Putamen (tissue), 1 donor: Measurements from ENCODE around the gene CDH4.

Source experiments
- DNase-seq: peaks from one replicate; pipeline ENCODE4 v3.0.0-alpha.2; 2016; ENCODE audit warnings: low spot score

Gene CDH4

DNA sequence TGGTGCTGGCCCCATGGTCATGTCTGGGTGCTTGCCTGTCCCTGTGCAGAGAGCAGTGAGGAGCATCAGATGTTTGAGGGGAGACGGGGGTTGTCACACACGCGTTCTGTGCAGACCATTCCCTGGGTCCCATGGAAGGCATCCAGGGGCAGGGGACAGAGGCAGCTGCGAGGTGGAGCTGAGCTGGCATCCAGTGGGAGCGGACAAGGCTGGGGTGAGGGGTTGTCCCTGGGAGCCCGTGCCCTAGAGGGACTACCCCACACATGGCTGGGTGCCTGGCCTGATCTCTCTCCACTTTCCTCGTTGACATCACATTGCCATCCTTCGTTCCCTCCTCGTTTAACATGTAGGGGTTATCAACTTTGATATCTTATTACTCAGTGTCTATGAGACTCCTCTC is 331.3 kb downstream of the CDH4 start:
- DNase-seq, result no peak

DNA sequence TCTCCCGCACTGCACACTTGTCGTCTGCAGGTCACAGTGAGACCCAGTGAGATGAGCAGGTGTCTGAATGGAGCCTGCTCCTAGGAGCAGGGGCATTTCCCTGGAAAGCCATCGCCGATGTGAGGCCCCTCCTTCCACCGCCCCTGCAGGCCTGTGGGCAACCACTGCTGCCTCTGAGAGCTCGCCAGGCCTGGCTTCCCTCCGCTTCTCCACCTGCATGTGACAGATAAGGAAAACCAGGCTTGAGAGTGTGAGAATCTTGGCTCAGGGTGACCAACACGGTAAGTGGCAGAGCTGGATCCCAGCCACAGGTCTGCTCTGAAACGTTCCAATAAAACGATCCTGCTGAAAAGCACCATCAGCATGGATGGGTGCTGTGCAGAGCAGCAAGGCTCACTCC is 332.8 kb downstream of the CDH4 start:
- no peak for DNase-seq

DNA sequence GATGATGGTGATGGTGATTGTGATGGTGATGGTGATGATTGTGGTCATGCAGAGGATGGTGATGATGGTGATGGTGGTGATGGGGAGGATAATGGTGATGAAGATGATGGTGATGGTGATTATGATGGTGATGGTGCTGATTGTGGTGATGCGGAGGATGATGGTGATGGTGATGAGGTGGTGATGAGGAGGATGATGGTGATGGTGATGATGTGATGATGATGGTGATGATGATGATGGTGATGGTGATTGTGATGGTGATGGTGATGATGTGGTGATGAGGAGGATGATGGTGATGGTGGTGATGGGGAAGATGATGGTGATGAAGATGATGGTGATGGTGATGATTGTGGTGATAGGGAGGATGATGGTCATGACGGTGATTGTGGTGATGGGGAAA is 333.7 kb downstream of the CDH4 start:
- DNase-seq, result no peak

DNA sequence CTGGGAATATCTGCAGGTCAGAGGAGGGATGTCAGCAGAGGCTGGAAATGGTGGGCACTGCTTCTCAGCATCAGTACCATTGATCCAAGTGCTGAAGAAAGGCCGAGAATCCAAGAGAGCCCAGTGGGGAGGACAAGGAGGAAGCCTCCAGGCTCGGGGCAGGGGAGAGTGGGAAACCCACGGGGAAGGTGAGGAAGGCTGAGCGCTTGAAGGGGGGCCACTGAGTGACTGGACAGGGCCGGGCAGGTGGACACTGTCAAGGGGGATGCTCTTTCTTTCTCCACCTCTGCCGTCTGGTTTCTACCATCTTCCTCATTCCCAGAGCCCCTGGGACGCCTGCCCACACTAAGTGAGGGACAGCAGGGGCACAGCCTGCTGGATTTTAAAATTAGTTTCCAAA is 335.0 kb downstream of the CDH4 start:
- no peak for DNase-seq

DNA sequence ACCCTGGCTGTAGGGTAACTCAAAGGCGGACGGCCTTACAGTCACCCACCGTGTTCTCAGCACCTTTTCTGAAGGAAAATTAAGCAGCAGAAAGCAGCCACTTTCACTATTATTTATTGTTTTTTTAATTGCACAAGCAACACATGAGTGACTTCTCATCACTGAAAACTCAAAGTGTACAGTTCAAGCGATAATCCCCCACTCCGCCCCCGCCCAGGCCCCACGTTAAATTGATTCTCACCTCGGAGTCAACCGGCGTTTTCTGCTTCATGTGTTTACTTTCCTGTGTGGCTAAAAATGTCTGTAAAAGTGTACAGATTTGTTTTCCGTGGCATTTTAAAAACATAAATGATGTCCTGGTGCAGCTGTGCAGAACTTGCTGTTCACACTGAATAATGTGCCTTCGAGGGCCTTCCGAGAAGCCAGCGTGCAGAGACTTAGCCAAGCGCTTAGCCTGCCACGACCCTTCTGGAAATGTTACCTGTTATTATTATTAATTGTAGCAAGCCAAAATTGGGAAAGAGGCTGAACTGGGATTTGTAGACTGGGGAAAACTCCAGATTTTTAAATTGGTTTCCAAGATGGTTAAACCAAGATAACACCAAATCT is 335.7 kb downstream of the CDH4 start:
- no peak for DNase-seq

DNA sequence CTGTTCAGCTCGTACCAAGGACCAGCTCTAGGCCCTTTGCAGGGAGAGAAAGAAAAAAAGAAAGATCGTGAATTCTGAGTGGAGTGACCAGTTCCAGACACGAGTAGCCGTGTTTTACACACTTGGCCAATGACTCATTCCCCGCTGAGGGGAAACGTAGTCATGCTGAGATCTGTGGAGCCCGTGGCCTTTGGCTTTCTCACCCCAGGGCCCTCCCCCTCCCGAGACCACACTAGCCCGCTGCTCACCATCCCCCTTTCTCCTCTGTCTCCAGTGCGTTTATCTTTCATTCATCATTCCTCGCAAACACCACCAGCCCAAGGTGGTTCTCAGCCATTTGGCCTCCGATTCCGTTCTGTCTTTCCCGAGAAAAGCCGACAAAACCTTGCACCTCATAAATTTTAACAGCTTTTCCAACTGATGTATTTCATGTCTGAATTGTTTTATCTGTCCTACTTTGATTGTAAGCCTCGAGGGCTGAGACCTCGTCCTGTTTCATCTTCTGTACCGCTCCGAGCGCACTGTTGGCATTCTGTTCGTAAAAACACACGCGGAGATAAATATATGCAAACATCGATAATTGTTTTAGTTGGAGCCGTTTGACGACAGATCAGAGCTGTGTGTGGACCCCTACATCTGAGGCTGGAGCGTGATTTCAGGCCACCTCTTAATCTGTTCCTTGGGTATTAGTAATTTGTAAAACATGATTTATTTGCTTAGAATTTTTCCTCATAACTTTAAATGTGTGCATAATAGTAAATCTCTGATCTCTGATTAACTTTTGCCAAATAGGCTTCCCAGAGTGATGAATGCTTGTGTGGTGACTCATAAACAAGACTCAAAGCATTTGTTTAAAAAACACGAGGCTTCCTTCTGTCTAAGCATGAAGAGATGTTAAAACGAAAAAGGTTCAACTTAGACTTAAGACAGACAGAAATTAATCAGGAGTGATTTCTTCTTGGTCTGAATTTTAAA is 336.6 kb downstream of the CDH4 start:
- no peak for DNase-seq

DNA sequence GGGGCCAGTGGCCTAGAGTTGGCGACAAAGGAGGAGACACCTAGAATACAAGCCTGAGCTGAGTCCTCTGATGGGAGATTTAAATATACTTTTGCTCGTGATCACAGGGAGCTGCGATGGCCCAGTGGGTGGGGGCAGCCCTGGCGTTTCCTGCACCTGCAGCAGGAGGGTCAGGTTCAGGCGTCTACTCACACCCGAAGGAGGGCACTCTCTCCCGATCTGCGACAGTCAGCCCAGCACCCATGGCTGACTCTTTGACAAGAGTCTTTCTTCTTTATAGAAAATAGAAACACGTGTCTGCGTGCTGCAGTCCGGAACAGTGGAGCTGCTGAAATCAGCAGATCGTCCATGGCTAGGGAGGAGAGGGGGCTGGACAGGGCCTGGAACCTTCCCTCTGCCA is 338.2 kb downstream of the CDH4 start:
- DNase-seq, result no peak

DNA sequence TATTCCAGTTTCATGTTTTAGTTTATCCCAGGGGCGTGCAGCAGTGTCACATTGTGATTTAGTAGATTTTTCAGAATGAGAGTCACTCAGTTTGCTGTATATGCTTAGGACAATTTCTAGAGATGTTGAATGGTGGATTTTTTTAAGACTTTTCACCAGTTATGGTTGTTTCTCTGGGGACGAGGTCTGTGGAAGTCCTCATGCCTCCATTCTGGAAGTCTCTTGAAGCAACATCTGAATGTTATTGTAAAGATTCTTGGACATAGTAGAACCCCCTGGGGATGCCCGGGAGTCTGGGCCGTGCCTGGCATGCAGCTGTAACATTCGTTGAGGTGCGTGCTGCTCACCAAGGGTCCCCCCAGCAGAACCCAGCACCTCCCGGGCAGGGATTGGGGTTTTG is 341.5 kb downstream of the CDH4 start:
- DNase-seq, result no peak

DNA sequence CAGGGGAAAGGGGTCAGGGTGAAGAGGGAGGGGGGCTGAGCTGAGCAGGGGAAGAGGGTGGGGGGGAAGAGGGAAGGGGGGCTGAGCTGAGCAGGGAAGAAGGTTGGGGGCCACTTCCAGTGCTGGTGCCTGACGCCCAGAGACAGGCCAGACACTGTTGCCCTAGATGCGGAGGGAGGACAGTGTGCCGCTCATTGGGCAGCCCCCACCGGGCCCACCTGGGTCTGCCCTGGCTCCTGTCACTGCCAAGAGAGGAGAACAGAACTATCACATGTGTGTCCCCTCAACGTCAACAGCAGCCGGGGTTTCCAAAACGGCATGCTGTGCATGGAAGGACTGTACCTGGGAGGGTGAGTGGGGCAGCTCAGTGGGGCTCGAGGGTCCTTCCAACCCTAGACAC is 342.1 kb downstream of the CDH4 start:
- no peak for DNase-seq

DNA sequence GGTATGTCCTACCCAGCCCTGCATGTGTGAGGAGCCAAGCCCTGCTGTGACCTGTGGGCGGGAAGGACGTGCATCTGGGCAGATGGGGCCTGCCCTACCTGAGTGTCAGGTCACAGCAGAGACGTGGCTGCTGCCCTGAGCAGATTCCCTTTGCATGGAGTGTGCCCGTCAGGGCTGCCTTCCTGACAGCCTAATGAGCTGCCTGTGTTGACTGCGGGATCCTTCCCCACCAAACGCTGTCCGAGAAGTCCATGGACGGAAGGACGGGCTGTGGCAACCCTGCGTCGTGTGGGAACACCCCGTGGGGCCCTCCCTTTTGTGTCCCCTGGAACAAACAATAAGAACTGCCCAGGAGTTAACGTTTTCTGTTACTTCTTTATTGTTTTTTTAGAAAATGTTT is 343.2 kb downstream of the CDH4 start:
- no peak for DNase-seq

DNA sequence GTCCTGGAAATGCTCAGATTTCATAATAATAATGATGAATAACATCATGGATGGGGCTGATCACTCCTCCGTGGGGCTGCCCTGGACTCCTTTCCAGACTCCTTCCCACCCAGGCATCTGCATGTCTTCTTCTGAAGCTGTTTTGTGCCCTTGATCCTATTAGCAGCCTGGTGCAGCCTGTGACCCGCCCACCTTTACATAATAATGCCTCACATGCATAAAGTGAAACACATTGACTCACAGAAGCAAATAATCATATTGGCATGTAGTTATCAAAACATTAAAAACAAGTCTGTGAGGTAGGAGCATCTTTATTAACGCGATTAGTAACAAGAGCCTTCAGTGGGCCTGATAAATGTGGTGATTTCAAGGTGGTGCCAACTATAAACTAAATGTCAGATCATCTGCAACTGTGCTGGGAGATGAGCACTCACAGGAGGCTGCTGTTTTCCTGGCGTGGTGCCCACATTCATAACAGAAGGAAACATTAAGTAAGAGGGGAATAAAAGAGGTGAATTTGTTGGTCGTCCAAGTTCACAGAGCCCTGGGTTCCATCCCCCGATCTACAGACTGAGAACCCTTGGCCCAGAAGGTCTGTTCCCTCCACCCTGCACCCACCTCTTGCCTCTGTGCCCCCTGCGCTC is 344.7 kb downstream of the CDH4 start:
- no peak for DNase-seq

DNA sequence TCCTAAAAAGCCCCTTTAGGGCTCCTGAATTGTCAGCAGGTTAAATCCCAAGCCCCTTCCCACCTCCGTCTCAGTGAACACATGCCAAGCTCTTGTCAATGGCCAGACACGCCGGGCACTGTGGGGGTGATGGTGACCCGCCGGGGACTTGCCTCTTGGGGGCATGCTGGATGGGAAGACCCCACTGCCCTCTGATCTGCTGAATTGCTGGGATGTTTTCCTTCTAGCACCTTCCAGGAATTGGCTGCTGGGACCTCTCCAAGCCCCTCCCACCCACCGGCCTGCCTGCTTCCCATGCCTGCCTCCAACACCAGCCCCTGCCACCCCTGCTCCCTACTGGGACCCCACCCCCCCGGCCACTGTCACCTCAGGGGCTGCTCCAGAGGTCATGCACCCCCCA is 345.9 kb downstream of the CDH4 start:
- no peak for DNase-seq

DNA sequence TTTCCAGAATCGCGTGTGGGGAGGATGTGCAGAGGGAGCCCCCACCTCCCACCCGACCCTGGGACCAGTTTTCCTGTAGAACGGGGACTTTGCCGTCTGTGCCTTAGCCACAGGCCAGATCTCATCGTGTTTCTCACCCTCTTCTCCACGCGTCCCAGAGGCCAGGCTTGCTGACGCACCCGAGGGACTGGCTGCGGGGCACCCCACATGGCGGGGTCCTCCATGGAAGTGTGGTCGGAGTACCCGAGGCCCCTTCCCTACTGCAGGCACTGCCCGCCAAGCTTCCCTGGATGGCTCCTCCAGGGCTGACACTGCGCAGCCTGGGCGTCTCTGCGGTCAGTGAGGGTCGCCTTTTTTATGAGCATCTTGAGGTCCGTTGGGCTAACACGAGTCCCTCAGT is 346.5 kb downstream of the CDH4 start:
- no peak for DNase-seq

DNA sequence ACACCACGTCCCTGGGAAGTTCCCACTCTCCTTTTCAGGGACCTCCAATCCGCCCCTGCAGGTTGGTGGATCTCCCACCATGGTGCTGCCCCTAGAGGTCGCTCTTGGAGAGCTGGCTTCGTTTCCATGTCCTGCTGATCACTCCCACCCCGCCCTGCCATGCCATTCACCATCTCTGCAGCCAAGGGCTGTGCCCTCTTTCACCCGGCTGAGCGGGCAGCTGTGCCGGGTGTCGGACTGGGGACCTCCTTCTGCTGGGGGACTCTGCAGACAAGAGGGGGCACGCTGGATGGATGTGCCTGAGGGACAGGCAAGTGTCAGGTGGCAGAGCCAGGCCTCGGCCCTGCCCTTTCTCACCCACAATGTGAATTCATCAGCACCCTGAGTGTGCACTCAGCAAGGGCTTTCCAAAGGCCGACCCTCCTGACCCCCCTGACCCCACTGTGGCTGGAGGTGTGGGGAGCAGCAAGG is 347.0 kb downstream of the CDH4 start:
- no peak for DNase-seq

DNA sequence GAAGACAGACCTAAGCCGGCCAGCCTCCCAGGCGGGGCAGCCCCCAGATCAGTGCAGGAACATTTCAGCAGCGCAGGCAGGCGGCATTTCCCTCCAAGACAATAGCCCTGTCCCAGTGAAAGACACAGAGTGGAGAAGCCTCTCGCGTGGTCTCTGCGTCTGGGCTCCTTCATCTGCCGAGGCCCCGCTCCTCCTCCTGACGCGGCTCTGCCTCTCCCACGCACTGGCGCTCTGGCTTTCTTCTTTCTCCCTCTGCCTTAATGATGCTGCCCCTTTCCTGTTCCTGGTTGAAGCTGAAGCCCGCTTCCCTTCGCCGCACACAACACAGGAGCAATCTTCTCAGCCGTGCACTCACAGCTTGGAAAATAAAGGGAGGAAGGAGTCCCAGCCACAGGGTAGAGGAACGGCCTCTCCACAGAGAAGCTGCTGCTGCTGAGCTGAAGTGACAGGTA is 347.5 kb downstream of the CDH4 start:
- DNase-seq, result no peak

DNA sequence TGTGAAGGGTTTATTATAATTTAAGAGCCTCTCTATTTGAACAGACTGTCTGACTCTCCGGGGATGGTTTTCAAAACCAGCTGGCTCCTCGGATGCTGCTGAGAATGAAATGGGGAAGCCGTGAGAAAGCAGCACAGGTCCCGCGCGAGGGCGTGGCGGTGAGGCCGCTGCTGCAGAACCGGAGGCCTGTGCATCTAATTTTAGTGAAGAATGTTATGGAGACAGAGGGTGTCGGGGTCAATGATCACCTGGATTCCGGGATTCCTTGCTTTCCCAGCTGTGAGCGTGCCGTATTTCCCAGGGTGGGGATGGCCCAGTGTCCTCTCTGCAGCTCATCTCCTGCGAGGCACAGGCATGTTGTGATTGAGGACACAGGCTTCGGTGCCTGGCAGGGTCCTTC is 348.0 kb downstream of the CDH4 start:
- no peak for DNase-seq

DNA sequence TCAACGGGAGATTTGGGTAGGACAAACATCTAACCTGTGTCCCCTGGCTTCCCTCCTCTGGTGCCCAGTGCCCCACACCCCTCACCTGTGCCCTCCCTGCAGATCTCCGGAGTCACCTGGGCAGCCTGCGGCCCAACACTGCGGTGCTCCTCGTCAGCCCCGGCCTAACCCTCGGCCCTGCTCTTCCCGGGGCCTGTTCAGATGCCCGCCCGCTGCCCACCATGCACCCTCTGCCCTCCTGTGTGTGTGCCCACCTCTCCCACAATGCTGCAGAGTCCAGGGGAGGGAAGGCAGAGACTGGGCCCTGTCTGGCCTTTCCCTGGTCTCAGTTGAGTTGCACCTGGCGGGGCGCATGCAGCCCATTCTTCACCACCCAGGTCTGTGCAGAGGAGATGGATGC is 349.3 kb downstream of the CDH4 start:
- DNase-seq, result no peak

DNA sequence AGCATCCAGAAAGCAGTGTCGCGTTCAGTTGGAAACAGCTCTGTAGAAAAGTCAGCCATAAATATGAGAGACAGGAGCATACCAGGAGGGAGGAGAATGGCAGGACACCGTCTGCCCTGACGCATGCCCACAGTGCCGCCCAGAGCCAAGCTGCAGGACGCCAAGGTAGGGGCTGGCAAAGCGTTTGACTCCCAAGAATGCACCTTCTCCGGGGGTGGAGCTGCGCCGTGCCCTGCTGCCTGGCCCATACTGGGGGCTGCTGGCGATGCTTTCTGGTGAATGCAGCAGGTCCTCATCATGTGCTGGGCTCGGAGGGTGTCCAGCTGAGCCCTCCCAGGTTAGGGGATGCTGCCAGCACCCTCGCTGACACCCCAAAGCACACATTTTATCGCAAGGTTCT is 349.8 kb downstream of the CDH4 start:
- no peak for DNase-seq

DNA sequence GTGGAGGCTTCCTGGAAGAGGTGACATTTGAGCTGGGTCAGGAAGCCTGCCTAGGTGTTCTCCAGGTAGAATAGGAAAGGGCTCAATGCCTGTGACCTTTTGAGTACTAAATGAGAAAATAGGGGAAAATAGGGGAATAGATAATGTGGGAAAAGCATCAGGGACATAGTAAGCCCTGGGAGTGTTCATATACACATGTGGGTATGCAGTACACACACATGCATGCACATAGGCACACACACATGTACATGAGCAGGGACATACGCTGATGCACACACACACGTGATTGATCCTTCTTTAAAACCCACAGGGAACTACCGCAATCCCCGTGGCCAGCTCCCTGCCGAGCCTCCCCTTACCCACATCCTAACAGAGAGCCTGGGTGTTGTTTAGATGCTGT is 351.7 kb downstream of the CDH4 start:
- no peak for DNase-seq

DNA sequence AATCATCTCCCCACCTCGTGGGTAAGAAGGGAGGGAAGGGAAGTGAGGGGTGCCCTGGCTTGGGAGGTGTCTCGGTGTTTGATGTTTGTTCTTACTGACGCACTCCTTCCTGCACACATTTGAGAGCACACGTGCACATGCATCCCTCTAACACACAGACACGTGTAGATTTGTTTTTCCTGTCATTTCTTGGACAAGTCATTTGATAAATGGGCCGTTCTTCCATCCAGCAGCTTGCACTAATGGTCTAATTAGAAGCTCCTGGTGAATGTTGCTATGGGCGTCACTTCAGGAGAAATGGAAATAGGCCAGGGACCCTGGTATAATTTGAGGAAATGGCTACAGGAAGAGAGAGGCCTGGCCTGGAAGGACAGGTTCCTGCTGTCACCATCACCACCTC is 352.5 kb downstream of the CDH4 start:
- no peak for DNase-seq

DNA sequence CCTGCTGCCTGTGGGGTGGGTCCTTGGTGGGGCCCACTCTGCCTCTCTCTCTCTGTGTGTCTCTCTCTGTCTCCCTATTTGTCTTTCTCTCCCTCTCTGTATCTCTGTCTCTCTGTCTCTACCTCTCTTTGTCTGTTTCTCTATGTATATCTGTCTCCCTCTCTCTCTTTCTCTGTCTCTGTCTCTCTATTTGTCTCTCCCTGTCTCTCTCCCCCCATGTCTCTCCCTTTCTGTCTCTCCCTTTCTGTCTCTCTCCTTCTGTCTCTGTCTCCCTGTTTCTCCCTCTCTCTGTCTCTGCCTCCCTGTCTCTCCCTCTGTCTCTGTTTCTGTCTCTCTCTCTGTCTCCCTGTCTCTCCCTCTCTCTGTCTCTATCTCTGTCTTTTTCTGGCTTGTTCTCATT is 353.2 kb downstream of the CDH4 start:
- DNase-seq, result no peak

DNA sequence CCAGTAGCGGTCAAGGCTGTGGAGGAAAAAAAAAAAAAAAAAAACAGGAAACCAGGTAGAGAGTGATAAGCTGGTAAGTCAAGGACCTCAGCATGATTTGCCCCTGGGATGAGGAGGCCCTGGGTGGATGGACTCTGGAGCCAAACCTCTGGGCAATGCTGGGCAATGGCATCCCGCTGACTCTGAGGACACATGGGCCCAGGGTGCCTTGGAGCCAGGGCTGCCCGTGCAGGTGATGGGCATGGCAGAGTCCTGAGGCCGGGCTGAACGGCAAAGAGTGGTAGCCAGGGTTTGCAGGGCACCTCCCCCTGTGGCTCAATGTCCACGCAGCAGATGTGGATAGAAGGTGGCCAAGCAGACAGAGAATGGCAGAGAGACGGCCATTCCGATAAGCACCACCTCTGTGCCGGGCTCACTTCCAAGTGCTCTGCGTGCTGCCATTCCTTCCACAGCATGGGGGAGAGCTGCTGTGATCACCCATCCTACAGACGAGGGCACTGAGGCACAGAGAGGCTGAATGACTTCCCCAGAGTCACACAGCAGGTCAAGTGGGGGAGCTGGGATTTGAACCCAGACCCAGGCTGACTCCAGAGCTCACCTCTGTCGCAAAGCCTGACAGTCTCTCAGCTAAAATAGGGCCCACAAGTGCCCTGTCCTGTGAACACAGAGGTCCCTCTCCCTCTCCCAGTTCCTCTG is 353.9 kb downstream of the CDH4 start:
- DNase-seq, result no peak
